Muscle layer of colon (tissue), 2 donors: ENCODE data around the gene PALLD.

Source experiments
- H3K27ac ChIP-seq: one replicate; pipeline ENCODE4 v1.7.0; 2013; ENCODE audit warnings: low read depth, mild to moderate bottlenecking, low read length, moderate library complexity
- H3K27me3 ChIP-seq, 2 donors: one replicate each; pipeline ENCODE4 v1.7.0; 2013; ENCODE audit warnings: low read length in 2 of 2, mild to moderate bottlenecking in 2 of 2; ENCODE audit not compliant: insufficient read depth in 2 of 2, control insufficient read depth in 1 of 2
- H3K36me3 ChIP-seq: one replicate; pipeline ENCODE4 v1.7.0; 2013; ENCODE audit warnings: mild to moderate bottlenecking, low read length; ENCODE audit not compliant: insufficient read depth
- H3K4me1 ChIP-seq: one replicate; pipeline ENCODE4 v1.7.0; 2013; ENCODE audit warnings: mild to moderate bottlenecking, low read length; ENCODE audit not compliant: insufficient read depth
- H3K4me3 ChIP-seq, 2 donors: one replicate each; pipeline ENCODE4 v1.7.0; 2013; ENCODE audit warnings: low read length in 2 of 2, low read depth in 1 of 2, mild to moderate bottlenecking in 1 of 2, moderate library complexity in 1 of 2
- H3K9ac ChIP-seq: one replicate; pipeline ENCODE4 v1.7.0; 2013; ENCODE audit warnings: low read length
- H3K9me3 ChIP-seq: one replicate; pipeline ENCODE4 v1.7.0; 2013; ENCODE audit warnings: mild to moderate bottlenecking, low read length
- donor health status: abdominal sarcoma.
- donor health status: Adenocarcinoma of cecum.

The PALLD gene

GRCh38 chr4:168654104-168654847 lies 157.4 kb downstream of the PALLD start:
- Histone ChIP-seq H3K9me3 (no peaks in the 10 kb centered on the region), H3K27me3 (no peaks in the 10 kb centered on the region), H3K9ac (no peak overlapping the region), H3K4me3 (no peak overlapping the region), H3K27ac (no peak overlapping the region), H3K36me3 (no peaks in the 10 kb centered on the region), H3K4me1 (peaks cover 4% of the 10 kb centered on the region)

- Histone ChIP-seq H3K4me1 (peaks cover 4% of the 10 kb centered on the region), H3K4me3 (no peak overlapping the region), H3K9ac (no peak overlapping the region), H3K36me3 (no peaks in the 10 kb centered on the region), H3K9me3 (no peaks in the 10 kb centered on the region), H3K27me3 (no peaks in the 10 kb centered on the region), H3K27ac (no peak overlapping the region)
These were observed 158.0 kb downstream of the PALLD start for GRCh38 chr4:168654848-168655174.

- H3K4me1 ChIP-seq = peaks cover 7% of the 10 kb centered on the region
- H3K27ac ChIP-seq = no peak overlapping the region
- H3K27me3 ChIP-seq = no peaks in the 10 kb centered on the region
- H3K4me3 ChIP-seq = no peak overlapping the region
- H3K36me3 ChIP-seq = no peaks in the 10 kb centered on the region
- no peaks in the 10 kb centered on the region for H3K9me3 ChIP-seq
- no peak overlapping the region for H3K9ac ChIP-seq
These were observed 158.3 kb downstream of the PALLD start for GRCh38 chr4:168655182-168655581.

DNA sequence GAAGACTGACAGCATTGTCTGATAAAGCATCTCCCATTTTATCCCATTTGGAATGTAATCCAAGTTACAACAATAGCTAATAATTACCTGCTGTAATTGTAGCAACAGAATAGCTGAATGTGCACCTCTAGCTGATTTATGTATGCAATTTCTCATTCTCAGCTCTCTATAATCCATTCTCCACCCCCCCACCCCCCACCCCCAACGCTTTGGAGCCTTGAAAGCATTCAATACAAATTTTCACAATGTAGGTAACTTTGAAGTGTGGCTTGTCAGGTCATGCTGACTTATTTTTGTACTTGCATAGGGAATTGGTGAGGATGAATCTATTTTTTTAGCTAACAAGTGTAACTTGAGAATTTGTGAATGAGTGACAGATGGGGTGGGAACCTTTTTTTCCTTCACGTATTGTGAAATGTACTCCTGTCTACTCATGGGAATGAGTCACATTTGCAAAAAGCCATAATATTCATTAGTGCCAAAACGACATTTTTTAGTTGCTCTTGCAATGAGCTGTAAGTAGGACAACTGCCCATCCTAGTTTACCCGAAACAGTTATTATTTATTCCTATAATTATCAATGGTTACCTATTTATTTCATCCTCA lies 159.3 kb downstream of the PALLD start:
- Histone ChIP-seq H3K9ac (no peak overlapping the region), H3K27ac (no peak overlapping the region), H3K4me1 (peaks cover 7% of the 10 kb centered on the region), H3K27me3 (no peaks in the 10 kb centered on the region), H3K4me3 (no peak overlapping the region), H3K9me3 (no peaks in the 10 kb centered on the region), H3K36me3 (no peaks in the 10 kb centered on the region)

DNA sequence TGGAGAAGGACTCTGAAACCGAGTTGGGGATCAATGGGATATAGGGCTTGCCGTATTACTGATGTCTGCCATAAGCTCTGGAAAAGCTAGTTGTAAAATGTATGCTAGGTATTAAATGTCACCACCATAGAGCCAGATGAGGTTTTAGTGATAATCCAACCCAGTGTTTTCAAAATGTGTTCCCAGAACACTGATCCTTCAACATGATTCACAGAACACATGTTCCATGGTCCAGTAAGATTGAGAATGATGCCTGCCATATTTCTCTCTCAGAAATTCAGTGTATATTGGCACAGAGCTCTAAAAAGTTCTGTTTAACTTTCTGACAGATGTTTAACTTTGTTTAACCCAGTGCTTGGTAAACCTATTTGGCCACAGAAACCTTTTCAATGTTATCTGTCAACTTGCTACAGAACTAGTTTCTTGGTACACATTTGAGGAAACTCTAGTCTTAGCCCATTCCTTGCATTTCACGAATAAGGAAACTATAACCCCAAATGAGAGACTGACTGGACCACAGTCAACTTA lies 160.2 kb downstream of the PALLD start:
- Histone ChIP-seq H3K4me1 (peaks cover 7% of the 10 kb centered on the region), H3K27ac (no peak overlapping the region)

GRCh38 chr4:168658751-168659150 lies 161.9 kb downstream of the PALLD start:
- no peaks in the 10 kb centered on the region for H3K27me3 ChIP-seq
- no peaks in the 10 kb centered on the region for H3K36me3 ChIP-seq
- no peaks in the 10 kb centered on the region for H3K9me3 ChIP-seq
- peaks cover 16% of the 10 kb centered on the region for H3K4me1 ChIP-seq
- H3K4me3 ChIP-seq = no peak overlapping the region
- no peak overlapping the region for H3K27ac ChIP-seq
- no peak overlapping the region for H3K9ac ChIP-seq

More for the DNA sequence above, 160.2 kb downstream of the PALLD start:
- no peaks in the 10 kb centered on the region for H3K27me3 ChIP-seq
- H3K36me3 ChIP-seq = no peaks in the 10 kb centered on the region
- no peak overlapping the region for H3K4me3 ChIP-seq
- H3K9ac ChIP-seq = no peak overlapping the region
- H3K9me3 ChIP-seq = no peaks in the 10 kb centered on the region

GRCh38 chr4:168659741-168660465 lies 163.1 kb downstream of the PALLD start:
- no peaks in the 10 kb centered on the region for H3K9me3 ChIP-seq
- no peak overlapping the region for H3K4me3 ChIP-seq
- H3K36me3 ChIP-seq = no peaks in the 10 kb centered on the region

DNA sequence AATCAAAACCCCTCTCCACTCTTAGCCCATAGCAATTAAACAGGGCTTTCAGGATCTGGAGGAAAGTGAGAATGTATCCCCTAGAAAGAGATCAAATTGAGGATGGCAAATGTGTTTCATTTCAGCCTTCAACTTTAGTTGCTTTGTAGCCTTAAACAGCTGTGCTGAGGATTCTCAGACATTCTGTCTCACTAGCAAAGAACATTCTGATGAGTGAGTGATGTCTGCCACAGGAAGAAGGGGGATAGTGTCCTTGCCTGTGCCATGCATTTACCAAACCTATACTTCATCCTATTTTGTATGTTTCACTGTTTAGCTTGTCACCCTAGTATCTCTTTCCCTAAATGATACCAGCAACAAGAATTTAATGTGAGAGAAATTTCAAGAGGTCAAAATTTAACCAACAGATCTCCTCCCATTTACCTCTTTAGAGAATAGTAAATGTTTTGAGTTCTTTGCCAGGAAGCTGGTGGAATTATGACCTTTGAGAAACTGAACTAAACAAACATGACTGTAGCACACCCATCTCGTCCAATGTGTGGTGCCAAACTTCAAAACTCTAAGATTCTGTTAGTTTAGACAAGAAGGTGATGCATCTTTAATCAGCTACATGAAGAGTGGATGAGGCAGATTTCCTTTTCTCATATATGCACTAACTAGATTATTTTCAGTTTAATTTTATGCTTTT lies 165.6 kb downstream of the PALLD start:
- no peak overlapping the region for H3K4me3 ChIP-seq
- no peak overlapping the region for H3K27ac ChIP-seq
- H3K27me3 ChIP-seq = no peaks in the 10 kb centered on the region
- no peak overlapping the region for H3K9ac ChIP-seq
- H3K36me3 ChIP-seq = no peaks in the 10 kb centered on the region
- no peaks in the 10 kb centered on the region for H3K9me3 ChIP-seq
- H3K4me1 ChIP-seq = peaks cover 12% of the 10 kb centered on the region

More at GRCh38 chr4:168659741-168660465, 163.1 kb downstream of the PALLD start:
- H3K4me1 ChIP-seq = peaks cover 16% of the 10 kb centered on the region
- H3K27ac ChIP-seq = no peak overlapping the region
- H3K27me3 ChIP-seq = no peaks in the 10 kb centered on the region
- no peak overlapping the region for H3K9ac ChIP-seq

- no peak overlapping the region for H3K9ac ChIP-seq
- no peaks in the 10 kb centered on the region for H3K27me3 ChIP-seq
- H3K27ac ChIP-seq = no peak overlapping the region
- H3K9me3 ChIP-seq = no peaks in the 10 kb centered on the region
- H3K36me3 ChIP-seq = no peaks in the 10 kb centered on the region
- H3K4me1 ChIP-seq = peaks cover 12% of the 10 kb centered on the region
- H3K4me3 ChIP-seq = no peak overlapping the region
These were observed 167.5 kb downstream of the PALLD start for GRCh38 chr4:168664242-168664891.

DNA sequence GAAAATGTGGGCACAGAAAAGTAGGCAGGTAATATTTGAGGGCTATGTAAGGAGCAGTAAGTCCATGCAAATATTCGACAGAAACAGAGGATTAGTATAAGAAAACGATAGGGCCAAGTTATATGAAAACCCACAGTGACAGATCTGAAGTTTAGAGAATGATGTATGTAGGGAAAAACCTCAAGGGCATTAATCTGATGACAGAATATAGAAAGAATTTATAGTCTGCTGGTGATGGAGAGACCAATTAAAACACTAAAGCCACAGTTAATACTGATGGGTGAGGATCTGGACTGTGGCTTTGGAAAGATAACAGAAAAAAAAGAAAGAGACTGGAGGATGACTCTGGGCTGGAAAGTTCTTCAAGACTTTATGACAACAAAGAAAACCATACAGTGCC lies 169.7 kb downstream of the PALLD start:
- peaks cover 9% of the 10 kb centered on the region for H3K4me1 ChIP-seq
- H3K36me3 ChIP-seq = peaks cover 4% of the 10 kb centered on the region
- no peaks in the 10 kb centered on the region for H3K9me3 ChIP-seq
- no peak overlapping the region for H3K4me3 ChIP-seq
- no peaks in the 10 kb centered on the region for H3K27me3 ChIP-seq
- H3K27ac ChIP-seq = no peak overlapping the region
- no peak overlapping the region for H3K9ac ChIP-seq

DNA sequence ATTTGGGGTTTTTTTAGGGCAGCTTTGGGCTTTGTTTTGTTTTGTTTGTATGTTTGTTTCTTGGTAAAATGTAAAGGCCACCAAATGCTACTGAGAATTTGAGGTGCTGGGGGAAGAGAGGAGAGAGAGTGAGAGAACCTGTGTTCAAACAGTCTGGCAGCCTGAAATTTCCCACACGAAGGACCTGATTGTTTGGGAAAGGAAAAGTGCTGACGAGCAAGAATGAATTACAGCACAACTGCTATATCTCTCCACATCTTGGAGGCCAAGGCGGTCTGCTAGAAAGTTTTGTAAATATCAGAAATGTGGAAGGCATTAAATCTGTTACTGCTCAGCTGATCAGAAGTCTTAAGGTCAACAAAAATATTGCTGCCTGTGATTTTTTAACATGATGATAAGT lies 170.5 kb downstream of the PALLD start:
- H3K9ac ChIP-seq = no peak overlapping the region
- no peak overlapping the region for H3K27ac ChIP-seq
- H3K36me3 ChIP-seq = peaks cover 4% of the 10 kb centered on the region
- no peaks in the 10 kb centered on the region for H3K27me3 ChIP-seq
- no peak overlapping the region for H3K4me3 ChIP-seq
- H3K9me3 ChIP-seq = no peaks in the 10 kb centered on the region
- peaks cover 8% of the 10 kb centered on the region for H3K4me1 ChIP-seq
